Neural progenitor cell (in vitro differentiated cells): ENCODE data around the gene PCDH9.

Experiments
- EZH2 ChIP-seq: fragments of 200-600 bp; sonication (generic); IDR thresholded peaks from 2 replicates; pipeline ENCODE4 v1.6.1; 2017; ENCODE audit warnings: antibody characterized with exemption, mild to moderate bottlenecking, moderate library complexity
- EZH2phosphoT487 ChIP-seq: fragments of 200-600 bp; sonication (generic); IDR thresholded peaks from 2 replicates; pipeline ENCODE4 v1.6.1; 2017; ENCODE audit warnings: antibody characterized with exemption

GRCh38 chr13:66971004-66971403 lies 259.1 kb downstream of the PCDH9 start:
- TF ChIP-seq EZH2 (no peak), EZH2phosphoT487 (no peak)
